HepG2 (cell line): ENCODE measurements around the gene CLDND2. TPM values are rescaled to one million over a fixed set of nuclear protein-coding genes. Genes with fewer than 3 reads are reported as not detected.

Source experiments
- ATAC-seq: fragments of 200-7000 bp; cut with Tn5 transposase; 3 replicates; pipeline ENCODE4 v1.9.1; 2020; ENCODE audit warnings: mild to moderate bottlenecking, moderate library complexity
- BruUV-seq: library from RNA; stranded (reverse); fragments of 400-500 nt; replicated peaks from 2 replicates; lab custom pipeline; 2021; lab: Mats Ljungman, UMichigan
- CTCF ChIA-PET: fragments of 300-600 bp; formaldehyde crosslinking; extraction: SDS; loops from one replicate; lab custom pipeline; 2021; ENCODE audit warnings: low total read pairs, inconsistent platforms, low intra/inter-chr PET ratio; lab: Yijun Ruan, JAX
- POLR2A ChIA-PET: fragments of 350-600 bp; sonication (Branson Sonifier 250); formaldehyde crosslinking; loops from one replicate; lab custom pipeline; 2020; ENCODE audit warnings: antibody characterized with exemption, inconsistent platforms; lab: Yijun Ruan, JAX
- DNase-seq: peaks from one replicate; pipeline ENCODE4 v3.0.0-alpha.2; 2015; ENCODE audit warnings: low spot score
- FAIRE-seq: peaks from 3 replicates; lab custom pipeline; 2011; peaks lifted over from hg19 to GRCh38; lab: Jason Lieb, UNC
- H2AFZ ChIP-seq: one replicate; pipeline ENCODE4 v1.6.1; 2011; ENCODE audit warnings: low read length, inconsistent platforms
- H3K27ac ChIP-seq: fragments of 300-600 bp; 3 replicates; pipeline ENCODE4 v1.8.0; 2011; ENCODE audit warnings: mixed run types, mild to moderate bottlenecking, mixed read lengths, low read length, inconsistent platforms; ENCODE audit not compliant: insufficient read depth; ENCODE audit errors: extremely low read length
- H3K27me3 ChIP-seq, 2 experiments: fragments of 200-600 bp in 1 of 2; 2 replicates in 1 of 2; 3 replicates in 1 of 2; pipeline versions ENCODE4 v1.6.0 to v1.8.0; 2011; ENCODE audit warnings: low read length in 2 of 2, mild to moderate bottlenecking in 2 of 2, moderate library complexity in 2 of 2, inconsistent platforms in 1 of 2; ENCODE audit not compliant: insufficient read depth in 2 of 2, control insufficient read depth in 1 of 2
- H3K36me3 ChIP-seq, 2 experiments: fragments of 200-600 bp in 1 of 2; replicated peaks in 1 of 2; 2 replicates in 1 of 2; 3 replicates in 1 of 2; pipeline versions ENCODE4 v1.5.1 to v1.8.0; 2011; ENCODE audit warnings: low read length in 2 of 2, inconsistent platforms in 1 of 2; ENCODE audit not compliant: insufficient read depth in 2 of 2, control insufficient read depth in 1 of 2
- H3K4me1 ChIP-seq: 2 replicates; pipeline ENCODE4 v1.5.1; 2012; ENCODE audit warnings: low read length, inconsistent platforms; ENCODE audit not compliant: insufficient read depth
- H3K4me2 ChIP-seq: 2 replicates; pipeline ENCODE4 v1.6.0; 2011; ENCODE audit warnings: low read depth, low read length, inconsistent platforms
- H3K4me3 ChIP-seq, 3 experiments: fragments of 200-600 bp in 1 of 3; sonication (generic), shearing (Covaris generic) in 1 of 3; replicated peaks in 1 of 3; 2 replicates each; pipeline ENCODE4 v1.5.1; 2011 to 2016; ENCODE audit warnings: low read length in 3 of 3, inconsistent platforms in 2 of 3, low read depth in 2 of 3, mild to moderate bottlenecking in 2 of 3, control low read depth in 1 of 3, mixed read lengths in 1 of 3; ENCODE audit not compliant: insufficient read depth in 1 of 3
- H3K79me2 ChIP-seq: one replicate; pipeline ENCODE4 v1.6.1; 2011; ENCODE audit warnings: low read length, inconsistent platforms; ENCODE audit not compliant: insufficient read depth
- H3K9ac ChIP-seq: 2 replicates; pipeline ENCODE4 v1.6.0; 2011; ENCODE audit warnings: mild to moderate bottlenecking, low read depth, low read length, inconsistent platforms; ENCODE audit not compliant: insufficient read depth
- H3K9me3 ChIP-seq: 2 replicates; pipeline ENCODE4 v1.5.1; 2012; ENCODE audit warnings: mild to moderate bottlenecking, low read length
- H4K20me1 ChIP-seq: 2 replicates; pipeline ENCODE4 v1.6.0; 2011; ENCODE audit warnings: inconsistent platforms, mild to moderate bottlenecking, low read length, moderate library complexity; ENCODE audit not compliant: insufficient read depth
- ARHGAP35 ChIP-seq: sonication (generic); formaldehyde crosslinking; IDR thresholded peaks from 2 replicates; pipeline ENCODE4 v1.9.0; 2022; ENCODE audit warnings: mild to moderate bottlenecking, inconsistent platforms, moderate library complexity, missing genetic modification reagents, borderline replicate concordance
- IRX3 ChIP-seq: sonication (generic); formaldehyde crosslinking; IDR thresholded peaks from 2 replicates; pipeline ENCODE4 v1.8.1; 2023; ENCODE audit warnings: mild to moderate bottlenecking, low read depth, missing genetic modification reagents, borderline replicate concordance
- JUN ChIP-seq: sonication (generic); formaldehyde crosslinking; IDR thresholded peaks from 2 replicates; pipeline ENCODE4 v1.4.0; 2020; ENCODE audit warnings: mild to moderate bottlenecking, missing genetic modification reagents
- KMT2A ChIP-seq: sonication (generic); formaldehyde crosslinking; IDR thresholded peaks from 2 replicates; pipeline ENCODE4 v1.4.0; 2020; ENCODE audit warnings: missing genetic modification reagents
- POLR2A ChIP-seq, 2 experiments: IDR thresholded peaks; 2 replicates each; pipeline ENCODE4 v1.6.1; 2011; ENCODE audit warnings: low read depth in 2 of 2, low read length in 2 of 2, mild to moderate bottlenecking in 1 of 2, moderate library complexity in 1 of 2; ENCODE audit not compliant: insufficient read depth in 1 of 2
- RFX5 ChIP-seq: IDR thresholded peaks from 2 replicates; pipeline ENCODE4 v1.6.1; 2011; ENCODE audit warnings: low read depth, low read length, improper control_type of control experiment
- XRCC5 ChIP-seq: fragments of 200-400 bp; formaldehyde crosslinking; optimal IDR thresholded peaks from 2 replicates; pipeline ENCODE3; 2017; ENCODE audit warnings: mild to moderate bottlenecking, low read length
- ZFP82 ChIP-seq: sonication (generic); formaldehyde crosslinking; IDR thresholded peaks from 2 replicates; pipeline ENCODE4 v1.5.1; 2020; ENCODE audit warnings: mild to moderate bottlenecking, missing genetic modification reagents, borderline replicate concordance
- ZMYM3 ChIP-seq: sonication (generic); formaldehyde crosslinking; IDR thresholded peaks from 2 replicates; pipeline ENCODE4 v1.5.1; 2020; ENCODE audit warnings: mild to moderate bottlenecking, missing genetic modification reagents
- ZNF253 ChIP-seq: sonication (generic); formaldehyde crosslinking; IDR thresholded peaks from 2 replicates; pipeline ENCODE4 v1.8.0; 2022; ENCODE audit warnings: mild to moderate bottlenecking, missing genetic modification reagents, borderline replicate concordance
- ZNF337 ChIP-seq: sonication (generic); formaldehyde crosslinking; IDR thresholded peaks from 2 replicates; pipeline ENCODE4 v1.5.1; 2020; ENCODE audit warnings: missing genetic modification reagents, low read depth, mild to moderate bottlenecking, borderline replicate concordance
- ZNF552 ChIP-seq: sonication (generic); formaldehyde crosslinking; IDR thresholded peaks from 2 replicates; pipeline ENCODE4 v1.9.0; 2022; ENCODE audit warnings: missing genetic modification reagents, mild to moderate bottlenecking, borderline replicate concordance
- WGBS: methylation state at CpG from one replicate; pipeline ENCODE4 v1.1.6; 2017; ENCODE audit warnings: low lambda C conversion rate; 5-methylcytosine and 5-hydroxymethylcytosine counted together
- in situ Hi-C: cut with HindIII; loops from 2 replicates; pipeline ENCODE4 v1.10.0; 2017; ENCODE audit warnings: low pct_unique_long_range_greater_than_20kb; ENCODE audit not compliant: extremely low pct_ligation_motif_present
- intact Hi-C: fragments of 100-400 bp; cut with micrococcal nuclease; formaldehyde crosslinking; loops from one replicate; pipeline ENCODE4 v1.10.0; 2022; ENCODE audit not compliant: unreplicated experiment
- polyA plus RNA-seq, 8 experiments: library from polyadenylated mRNA; depleted of rRNA in 3 of 8; stranded (reverse) in 7 of 8; unstranded in 1 of 8; fragments of >200 nt; fragmentation: Illumina TruSeq in 4 of 8; extraction: Trizol in 4 of 8; gene quantifications; 2 replicates each; pipeline versions ENCODE4 v1.2.1 to v1.2.3, GENCODE V29; 2011 to 2016; ENCODE audit warnings: low read depth in 4 of 8, missing spikeins in 1 of 8, mixed read lengths in 1 of 8; ENCODE audit not compliant: insufficient read depth in 1 of 8
- total RNA-seq, 5 experiments: library from RNA; depleted of rRNA; stranded (reverse); fragments of >200 nt; fragmentation: Illumina TruSeq; extraction: Trizol; gene quantifications; 2 replicates each; pipeline ENCODE4 v1.2.3, GENCODE V29; 2016; ENCODE audit warnings: low read depth in 1 of 5
- TF ChIP-seq, protein P1 (sequence below): sonication (generic); formaldehyde crosslinking; IDR thresholded peaks from 2 replicates; pipeline ENCODE4 v1.4.0; 2020; ENCODE audit warnings: missing genetic modification reagents
- TF ChIP-seq, protein P2 (sequence below): sonication (generic); formaldehyde crosslinking; IDR thresholded peaks from 2 replicates; pipeline ENCODE4 v1.8.0; 2022; ENCODE audit warnings: mild to moderate bottlenecking, missing genetic modification reagents
- TF ChIP-seq, protein P3 (sequence below): sonication (generic); formaldehyde crosslinking; IDR thresholded peaks from 2 replicates; pipeline ENCODE4 v1.5.0; 2020; ENCODE audit warnings: mild to moderate bottlenecking, missing genetic modification reagents

The CLDND2 gene
- total and polyA plus RNA-seq, 2 of the 13 experiments (the other 11 are each of a cell fraction or from before 2014, with no cell fraction given), result 0.84 to 1.8 TPM

DNA sequence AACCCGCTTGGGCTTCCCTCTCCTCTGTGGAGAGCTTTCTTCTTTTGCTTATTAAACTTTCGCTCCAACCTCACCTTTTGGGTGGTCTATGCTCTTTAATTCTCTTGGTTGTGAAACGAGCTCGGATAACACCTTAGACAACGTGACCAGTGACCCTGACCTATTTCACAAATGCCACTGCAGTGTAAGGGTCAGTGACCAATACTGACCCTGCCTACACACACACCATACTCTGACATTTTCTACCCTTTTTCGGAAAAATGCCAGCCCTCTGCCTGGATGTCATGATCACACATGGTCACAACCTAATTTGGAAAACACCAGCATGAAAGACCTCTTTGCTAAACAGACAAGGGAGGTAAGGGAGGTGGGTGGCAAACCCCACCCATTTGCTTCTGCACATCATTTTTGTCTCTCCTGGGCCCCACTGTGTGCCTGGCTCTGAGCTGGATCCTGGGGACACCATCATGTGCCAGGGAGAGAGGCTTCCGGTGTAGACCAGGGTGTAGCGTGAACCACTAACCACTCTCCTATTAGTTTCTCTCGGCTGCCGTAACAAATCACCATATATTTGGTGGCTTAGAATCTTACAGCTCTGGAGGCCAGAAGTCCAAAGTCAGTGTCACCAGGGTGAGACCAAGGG lies 12.5 kb downstream of the CLDND2 start:
- H3K4me1 ChIP-seq, result peaks cover 86% of the 10 kb centered on the region
- BruUV-seq, result no TSS peak
- no peaks in the 10 kb centered on the region for H3K9me3 ChIP-seq
- H3K4me3 ChIP-seq, result peak overlapping the region in 1 of 3 experiments; percentile 13; a peak in 1 of 6 replicates
- H2AFZ ChIP-seq, result no peak overlapping the region
- peak overlapping the region; percentile 90 for H3K27ac ChIP-seq
- DNase-seq (peak; percentile 80), FAIRE-seq (peak; percentile 86), ATAC-seq (peak; percentile 8; the same call in 2 of the 3 replicates)
- H3K79me2 ChIP-seq, result peaks cover 47% of the 10 kb centered on the region
- intact Hi-C loops, result no loop called here
- ChIA-PET POLR2A (interaction anchor here (1.0 to 4.7 kb wide), 7 partner anchors 8 to 43 kb away, joined by 3 to 309 read pairs (median 5); partner anchors contain the start of gene ETFB), CTCF (no interaction called here)
- 20% methylated on average over 6 of the region's 10 CpGs for WGBS
- H3K36me3 ChIP-seq, result peaks cover 8 to 10% of the 10 kb centered on the region in 2 experiments; a peak in 4 of 5 replicates
- peak overlapping the region; percentile 65 for H3K9ac ChIP-seq
- H4K20me1 ChIP-seq, result no peaks in the 10 kb centered on the region
- no peaks in the 10 kb centered on the region; a peak in 1 of 5 replicates for H3K27me3 ChIP-seq
- in situ Hi-C loops, result no loop called here
- H3K4me2 ChIP-seq, result peak overlapping the region; percentile 56
- no peak for TF ChIP-seq KMT2A (CRISPR knock-in tag)
- TF ChIP-seq ZNF337 (CRISPR knock-in tag), result no peak
- no peak for TF ChIP-seq IRX3
- 0 out of 2 replicates have a peak, but pooled peaks have one; percentile 42 for TF ChIP-seq JUN
- TF ChIP-seq ZFP82, result no peak
- TF ChIP-seq, protein P1, sequence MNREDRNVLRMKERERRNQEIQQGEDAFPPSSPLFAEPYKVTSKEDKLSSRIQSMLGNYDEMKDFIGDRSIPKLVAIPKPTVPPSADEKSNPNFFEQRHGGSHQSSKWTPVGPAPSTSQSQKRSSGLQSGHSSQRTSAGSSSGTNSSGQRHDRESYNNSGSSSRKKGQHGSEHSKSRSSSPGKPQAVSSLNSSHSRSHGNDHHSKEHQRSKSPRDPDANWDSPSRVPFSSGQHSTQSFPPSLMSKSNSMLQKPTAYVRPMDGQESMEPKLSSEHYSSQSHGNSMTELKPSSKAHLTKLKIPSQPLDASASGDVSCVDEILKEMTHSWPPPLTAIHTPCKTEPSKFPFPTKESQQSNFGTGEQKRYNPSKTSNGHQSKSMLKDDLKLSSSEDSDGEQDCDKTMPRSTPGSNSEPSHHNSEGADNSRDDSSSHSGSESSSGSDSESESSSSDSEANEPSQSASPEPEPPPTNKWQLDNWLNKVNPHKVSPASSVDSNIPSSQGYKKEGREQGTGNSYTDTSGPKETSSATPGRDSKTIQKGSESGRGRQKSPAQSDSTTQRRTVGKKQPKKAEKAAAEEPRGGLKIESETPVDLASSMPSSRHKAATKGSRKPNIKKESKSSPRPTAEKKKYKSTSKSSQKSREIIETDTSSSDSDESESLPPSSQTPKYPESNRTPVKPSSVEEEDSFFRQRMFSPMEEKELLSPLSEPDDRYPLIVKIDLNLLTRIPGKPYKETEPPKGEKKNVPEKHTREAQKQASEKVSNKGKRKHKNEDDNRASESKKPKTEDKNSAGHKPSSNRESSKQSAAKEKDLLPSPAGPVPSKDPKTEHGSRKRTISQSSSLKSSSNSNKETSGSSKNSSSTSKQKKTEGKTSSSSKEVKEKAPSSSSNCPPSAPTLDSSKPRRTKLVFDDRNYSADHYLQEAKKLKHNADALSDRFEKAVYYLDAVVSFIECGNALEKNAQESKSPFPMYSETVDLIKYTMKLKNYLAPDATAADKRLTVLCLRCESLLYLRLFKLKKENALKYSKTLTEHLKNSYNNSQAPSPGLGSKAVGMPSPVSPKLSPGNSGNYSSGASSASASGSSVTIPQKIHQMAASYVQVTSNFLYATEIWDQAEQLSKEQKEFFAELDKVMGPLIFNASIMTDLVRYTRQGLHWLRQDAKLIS (CRISPR knock-in tag), result no peak
- TF ChIP-seq ARHGAP35 (CRISPR knock-in tag), result no peak
- TF ChIP-seq, protein P2, sequence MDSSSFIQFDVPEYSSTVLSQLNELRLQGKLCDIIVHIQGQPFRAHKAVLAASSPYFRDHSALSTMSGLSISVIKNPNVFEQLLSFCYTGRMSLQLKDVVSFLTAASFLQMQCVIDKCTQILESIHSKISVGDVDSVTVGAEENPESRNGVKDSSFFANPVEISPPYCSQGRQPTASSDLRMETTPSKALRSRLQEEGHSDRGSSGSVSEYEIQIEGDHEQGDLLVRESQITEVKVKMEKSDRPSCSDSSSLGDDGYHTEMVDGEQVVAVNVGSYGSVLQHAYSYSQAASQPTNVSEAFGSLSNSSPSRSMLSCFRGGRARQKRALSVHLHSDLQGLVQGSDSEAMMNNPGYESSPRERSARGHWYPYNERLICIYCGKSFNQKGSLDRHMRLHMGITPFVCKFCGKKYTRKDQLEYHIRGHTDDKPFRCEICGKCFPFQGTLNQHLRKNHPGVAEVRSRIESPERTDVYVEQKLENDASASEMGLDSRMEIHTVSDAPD (CRISPR knock-in tag), result no peak
- no peak for TF ChIP-seq ZNF552 (CRISPR knock-in tag)
- peak; percentile 70; the same call in 1 of the 2 replicates for TF ChIP-seq ZMYM3 (CRISPR knock-in tag)
- TF ChIP-seq ZNF253 (CRISPR knock-in tag), result no peak
- no peak for TF ChIP-seq RFX5
- peak; percentile 15 for TF ChIP-seq XRCC5
- no peak; a peak in 1 of 4 replicates for TF ChIP-seq POLR2A (IDR thresholded peaks at IDR 0.05; ENCODE audit: insufficient read depth in 1 of 2, low read depth in 2 of 2, low read length in 2 of 2)
- TF ChIP-seq, protein P3, sequence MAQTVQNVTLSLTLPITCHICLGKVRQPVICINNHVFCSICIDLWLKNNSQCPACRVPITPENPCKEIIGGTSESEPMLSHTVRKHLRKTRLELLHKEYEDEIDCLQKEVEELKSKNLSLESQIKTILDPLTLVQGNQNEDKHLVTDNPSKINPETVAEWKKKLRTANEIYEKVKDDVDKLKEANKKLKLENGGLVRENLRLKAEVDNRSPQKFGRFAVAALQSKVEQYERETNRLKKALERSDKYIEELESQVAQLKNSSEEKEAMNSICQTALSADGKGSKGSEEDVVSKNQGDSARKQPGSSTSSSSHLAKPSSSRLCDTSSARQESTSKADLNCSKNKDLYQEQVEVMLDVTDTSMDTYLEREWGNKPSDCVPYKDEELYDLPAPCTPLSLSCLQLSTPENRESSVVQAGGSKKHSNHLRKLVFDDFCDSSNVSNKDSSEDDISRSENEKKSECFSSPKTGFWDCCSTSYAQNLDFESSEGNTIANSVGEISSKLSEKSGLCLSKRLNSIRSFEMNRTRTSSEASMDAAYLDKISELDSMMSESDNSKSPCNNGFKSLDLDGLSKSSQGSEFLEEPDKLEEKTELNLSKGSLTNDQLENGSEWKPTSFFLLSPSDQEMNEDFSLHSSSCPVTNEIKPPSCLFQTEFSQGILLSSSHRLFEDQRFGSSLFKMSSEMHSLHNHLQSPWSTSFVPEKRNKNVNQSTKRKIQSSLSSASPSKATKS (CRISPR knock-in tag), result no peak
